ENCODE data around the gene ANKS1A. TPM values are rescaled to one million over a fixed set of nuclear protein-coding genes. Genes with fewer than 3 reads are reported as not detected.
"Not testable (repeated sequence)": the region's sequence is repeated elsewhere in the genome, so short reads cannot be mapped to it uniquely, and the experiment has no call there.

ANKS1A gene
- polyA plus RNA-seq, 4 donors = 14.5 to 52.5 (median 41.8) TPM

GRCh38 chr6:34917626-34918285 is 28.7 kb downstream of the ANKS1A start:
- no peak for DNase-seq (ENCODE audit: low read depth in 4 of 4, low spot score in 3 of 4)

- no peak for DNase-seq (ENCODE audit: low read depth in 4 of 4, low spot score in 3 of 4)
Observed at GRCh38 chr6:34919651-34920050, 30.6 kb downstream of the ANKS1A start.

- DNase-seq (ENCODE audit: low read depth in 4 of 4, low spot score in 3 of 4) = no peak
Observed at GRCh38 chr6:34920097-34920496, 31.0 kb downstream of the ANKS1A start.

- no peak for DNase-seq (ENCODE audit: low read depth in 4 of 4, low spot score in 3 of 4)
Observed at GRCh38 chr6:34922177-34922663, 33.2 kb downstream of the ANKS1A start.

GRCh38 chr6:34924831-34925625 is 36.0 kb downstream of the ANKS1A start:
- no peak for DNase-seq (ENCODE audit: low read depth in 4 of 4, low spot score in 3 of 4)

GRCh38 chr6:34926655-34927054 is 37.6 kb downstream of the ANKS1A start:
- no peak for DNase-seq (ENCODE audit: low read depth in 4 of 4, low spot score in 3 of 4)

GRCh38 chr6:34928220-34928619 is 39.2 kb downstream of the ANKS1A start:
- no peak for DNase-seq (ENCODE audit: low read depth in 4 of 4, low spot score in 3 of 4)

- DNase-seq (ENCODE audit: low read depth in 4 of 4, low spot score in 3 of 4) = no peak
Observed at GRCh38 chr6:34928695-34929094, 39.6 kb downstream of the ANKS1A start.

- DNase-seq (ENCODE audit: low read depth in 4 of 4, low spot score in 3 of 4) = no peak
Observed at GRCh38 chr6:34929241-34929978, 40.4 kb downstream of the ANKS1A start.

GRCh38 chr6:34930221-34930620 is 41.2 kb downstream of the ANKS1A start:
- no peak for DNase-seq (ENCODE audit: low read depth in 4 of 4, low spot score in 3 of 4)

- DNase-seq (ENCODE audit: low read depth in 4 of 4, low spot score in 3 of 4) = not testable (repeated sequence)
Observed at GRCh38 chr6:34932202-34932601, 43.1 kb downstream of the ANKS1A start.

GRCh38 chr6:34934516-34934915 is 45.5 kb downstream of the ANKS1A start:
- DNase-seq (ENCODE audit: low read depth in 4 of 4, low spot score in 3 of 4) = peak; percentile 27 to 50 (median 36)

- DNase-seq (ENCODE audit: low read depth in 4 of 4, low spot score in 3 of 4) = no peak
Observed at GRCh38 chr6:34938268-34938667, 49.2 kb downstream of the ANKS1A start.

GRCh38 chr6:34940030-34940434 is 51.0 kb downstream of the ANKS1A start:
- DNase-seq (ENCODE audit: low read depth in 4 of 4, low spot score in 3 of 4) = no peak

GRCh38 chr6:34941421-34941820 is 52.4 kb downstream of the ANKS1A start:
- DNase-seq (ENCODE audit: low read depth in 4 of 4, low spot score in 3 of 4) = no peak

- no peak for DNase-seq (ENCODE audit: low read depth in 4 of 4, low spot score in 3 of 4)
Observed at GRCh38 chr6:34945317-34945716, 56.3 kb downstream of the ANKS1A start.

- no peak for DNase-seq (ENCODE audit: low read depth in 4 of 4, low spot score in 3 of 4)
Observed at GRCh38 chr6:34947561-34947960, 58.5 kb downstream of the ANKS1A start.

GRCh38 chr6:34949636-34950035 is 60.6 kb downstream of the ANKS1A start:
- DNase-seq (ENCODE audit: low read depth in 4 of 4, low spot score in 3 of 4) = no peak

- no peak for DNase-seq (ENCODE audit: low read depth in 4 of 4, low spot score in 3 of 4)
Observed at GRCh38 chr6:34950849-34951248, 61.8 kb downstream of the ANKS1A start.

- no peak for DNase-seq (ENCODE audit: low read depth in 4 of 4, low spot score in 3 of 4)
Observed at GRCh38 chr6:34951731-34952130, 62.7 kb downstream of the ANKS1A start.

Data from left renal pelvis (tissue), 4 donors.